HUES6 (cell line): ENCODE data around the gene RNF146.
"Not testable (repeated sequence)": the region's sequence is repeated elsewhere in the genome, so short reads cannot be mapped to it uniquely, and the experiment has no call there.

Source experiments
- H3K27ac ChIP-seq: 2 replicates; pipeline ENCODE4 v1.7.0; 2013; ENCODE audit warnings: low read depth, mild to moderate bottlenecking, low read length, inconsistent platforms
- H3K27me3 ChIP-seq: 2 replicates; pipeline ENCODE4 v1.6.1; 2013; ENCODE audit warnings: low read length; ENCODE audit not compliant: control insufficient read depth, insufficient read depth
- H3K36me3 ChIP-seq: 2 replicates; pipeline ENCODE4 v1.6.1; 2013; ENCODE audit warnings: low read length; ENCODE audit not compliant: control insufficient read depth, insufficient read depth
- H3K4me1 ChIP-seq: 2 replicates; pipeline ENCODE4 v1.6.1; 2013; ENCODE audit warnings: low read length; ENCODE audit not compliant: control insufficient read depth, insufficient read depth
- H3K4me3 ChIP-seq: 2 replicates; pipeline ENCODE4 v1.5.1; 2013; ENCODE audit warnings: low read depth, low read length
- H3K9ac ChIP-seq: one replicate; pipeline ENCODE4 v1.6.1; 2013; ENCODE audit warnings: mild to moderate bottlenecking, low read length
- H3K9me3 ChIP-seq: 2 replicates; pipeline ENCODE4 v1.6.1; 2013; ENCODE audit warnings: low read depth, low read length; ENCODE audit not compliant: control insufficient read depth, insufficient read depth

Gene RNF146, protein sequence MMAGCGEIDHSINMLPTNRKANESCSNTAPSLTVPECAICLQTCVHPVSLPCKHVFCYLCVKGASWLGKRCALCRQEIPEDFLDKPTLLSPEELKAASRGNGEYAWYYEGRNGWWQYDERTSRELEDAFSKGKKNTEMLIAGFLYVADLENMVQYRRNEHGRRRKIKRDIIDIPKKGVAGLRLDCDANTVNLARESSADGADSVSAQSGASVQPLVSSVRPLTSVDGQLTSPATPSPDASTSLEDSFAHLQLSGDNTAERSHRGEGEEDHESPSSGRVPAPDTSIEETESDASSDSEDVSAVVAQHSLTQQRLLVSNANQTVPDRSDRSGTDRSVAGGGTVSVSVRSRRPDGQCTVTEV

DNA sequence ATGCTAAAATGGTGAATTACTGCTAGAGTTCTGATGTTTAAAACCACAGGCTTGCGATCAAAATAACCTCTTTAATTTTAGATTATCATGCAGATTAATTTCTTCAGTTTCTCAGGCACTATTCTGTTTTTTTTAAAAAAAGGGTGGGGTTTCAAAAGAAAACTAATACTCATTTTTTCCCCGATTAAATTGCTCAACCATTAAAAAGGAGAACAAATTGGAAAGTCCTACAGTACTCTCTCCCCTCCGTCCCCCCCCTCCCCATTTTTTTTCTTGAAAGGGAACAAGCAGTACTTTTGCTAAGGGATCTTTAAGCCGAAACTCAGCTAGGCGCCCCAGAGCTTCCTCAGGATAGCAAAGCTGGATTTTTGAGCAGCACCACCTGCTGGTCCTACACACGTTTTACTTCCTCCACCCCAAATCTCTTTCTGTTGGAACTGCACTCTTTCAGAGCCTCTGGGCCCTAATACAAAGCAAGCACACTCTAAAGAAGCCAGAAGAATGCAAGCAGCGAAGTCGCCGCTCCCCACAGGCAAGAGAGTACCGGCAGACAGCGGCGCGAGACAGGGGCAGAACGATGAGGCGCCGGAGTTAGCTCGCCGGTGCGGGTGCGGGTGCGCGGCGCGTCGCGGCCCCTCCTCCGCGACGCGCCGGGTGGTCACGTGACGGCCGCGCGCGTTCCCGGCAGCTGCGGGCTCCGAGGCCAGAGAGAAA lies at the start of gene RNF146:
RNF146 (plus strand) TSS at position 687 of the 714 bp plus-strand sequence. CDS start 13,475 bp downstream, outside the sequence.
- H3K9me3 ChIP-seq = no peaks in the 10 kb centered on the region
- H3K4me3 ChIP-seq = peak within 1 kb of the TSS; percentile 82
- no peaks in the 10 kb centered on the region for H3K27me3 ChIP-seq
- peak within 1 kb of the TSS; percentile 93 for H3K9ac ChIP-seq
- H3K4me1 ChIP-seq = peaks cover 13% of the 10 kb centered on the region; the same call in 1 of the 2 replicates
- H3K27ac ChIP-seq = peak within 1 kb of the TSS; percentile 91
- H3K36me3 ChIP-seq = no peaks in the 10 kb centered on the region

DNA sequence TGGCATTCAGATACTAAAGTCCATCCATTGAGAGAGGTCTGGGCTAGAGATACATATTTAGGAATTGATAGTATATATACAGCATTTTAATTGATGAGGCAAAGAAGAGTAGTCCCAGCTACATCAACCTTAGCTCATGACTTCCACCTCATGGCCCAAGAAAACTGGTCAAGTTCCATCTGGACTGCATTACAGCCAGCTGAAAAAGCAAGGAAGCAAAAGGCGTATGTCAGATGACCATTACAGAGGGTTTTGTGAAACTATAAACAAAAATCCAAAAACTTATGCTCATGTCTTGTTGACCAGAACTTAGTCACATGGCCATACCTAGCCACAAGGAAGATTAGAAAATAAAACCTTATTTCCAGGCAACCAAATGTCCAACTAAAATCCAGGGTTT lies 46.8 kb upstream of the RNF146 start:
- H3K27me3 ChIP-seq = no peaks in the 10 kb centered on the region
- H3K4me3 ChIP-seq = no peak overlapping the region
- no peak overlapping the region for H3K9ac ChIP-seq
- H3K27ac ChIP-seq = no peak overlapping the region
- H3K9me3 ChIP-seq = no peaks in the 10 kb centered on the region
- no peaks in the 10 kb centered on the region for H3K36me3 ChIP-seq
- H3K4me1 ChIP-seq = no peaks in the 10 kb centered on the region

DNA sequence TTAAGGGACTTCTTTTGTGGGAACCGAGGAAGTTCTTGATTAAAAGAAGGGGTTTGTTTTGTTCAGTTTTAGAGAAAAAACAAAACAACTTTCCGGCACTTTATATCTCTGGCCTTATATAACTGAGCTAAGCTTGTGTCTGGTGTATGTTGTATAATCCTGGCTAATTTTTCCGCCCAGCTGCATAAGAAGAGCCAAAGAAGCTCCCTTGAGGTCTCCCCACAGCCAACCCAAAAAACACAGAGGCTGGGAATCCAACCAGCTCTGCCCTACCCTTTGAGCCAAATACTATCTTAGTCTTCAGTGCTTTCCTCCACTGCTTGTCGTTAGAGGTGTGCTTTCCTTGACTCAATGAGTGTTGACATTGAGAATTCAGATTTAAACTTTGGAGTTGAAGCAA lies 45.5 kb upstream of the RNF146 start:
- H3K4me1 ChIP-seq = no peaks in the 10 kb centered on the region
- H3K4me3 ChIP-seq = no peak overlapping the region
- no peaks in the 10 kb centered on the region for H3K27me3 ChIP-seq
- no peaks in the 10 kb centered on the region for H3K36me3 ChIP-seq
- no peak overlapping the region for H3K27ac ChIP-seq
- H3K9me3 ChIP-seq = no peaks in the 10 kb centered on the region
- H3K9ac ChIP-seq = no peak overlapping the region

DNA sequence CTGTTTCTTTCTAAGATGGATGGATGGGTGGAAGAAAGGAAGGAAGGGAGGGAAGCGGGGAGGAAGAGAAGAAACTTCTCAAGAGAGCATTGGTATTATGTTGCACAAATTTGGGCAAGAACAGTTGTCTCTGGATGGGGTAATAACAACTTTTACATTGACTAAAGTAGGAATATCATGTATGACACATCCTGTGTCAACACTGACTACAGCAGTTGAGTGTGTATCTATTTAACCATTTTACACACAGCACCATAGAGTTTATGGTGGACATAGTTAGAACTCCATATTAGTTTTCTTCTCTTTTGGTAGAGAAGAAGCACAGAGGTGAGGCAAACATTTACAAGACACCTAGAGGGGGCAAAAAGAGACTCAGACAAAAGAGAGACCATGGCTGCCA lies 44.2 kb upstream of the RNF146 start:
- H3K9ac ChIP-seq = no peak overlapping the region

DNA sequence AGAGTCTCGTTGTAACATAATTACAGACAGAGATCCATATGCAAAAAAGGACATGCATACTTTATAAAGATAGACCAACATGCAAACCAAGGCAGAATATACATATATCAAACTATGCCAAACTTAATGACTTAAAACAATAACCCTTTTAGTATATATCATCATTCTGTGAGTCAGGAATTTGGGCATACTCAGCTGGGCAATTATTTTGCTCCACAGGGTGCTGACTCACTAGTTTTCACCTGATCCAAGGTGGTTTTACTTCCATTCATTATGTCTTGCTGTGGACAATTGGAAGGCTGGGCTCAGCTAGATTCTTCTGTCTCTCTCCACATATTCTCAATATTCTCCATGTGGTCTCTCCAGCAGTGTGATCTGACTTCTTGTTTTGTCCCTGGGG lies 41.2 kb upstream of the RNF146 start:
- Histone ChIP-seq H3K27ac (no peak overlapping the region), H3K4me3 (no peak overlapping the region), H3K9ac (no peak overlapping the region), H3K27me3 (no peaks in the 10 kb centered on the region), H3K4me1 (no peaks in the 10 kb centered on the region), H3K9me3 (no peaks in the 10 kb centered on the region), H3K36me3 (no peaks in the 10 kb centered on the region)

More for the DNA sequence above, 44.2 kb upstream of the RNF146 start:
- H3K36me3 ChIP-seq = no peaks in the 10 kb centered on the region
- H3K9me3 ChIP-seq = no peaks in the 10 kb centered on the region
- H3K27ac ChIP-seq = no peak overlapping the region
- no peak overlapping the region for H3K4me3 ChIP-seq
- H3K4me1 ChIP-seq = no peaks in the 10 kb centered on the region
- no peaks in the 10 kb centered on the region for H3K27me3 ChIP-seq

DNA sequence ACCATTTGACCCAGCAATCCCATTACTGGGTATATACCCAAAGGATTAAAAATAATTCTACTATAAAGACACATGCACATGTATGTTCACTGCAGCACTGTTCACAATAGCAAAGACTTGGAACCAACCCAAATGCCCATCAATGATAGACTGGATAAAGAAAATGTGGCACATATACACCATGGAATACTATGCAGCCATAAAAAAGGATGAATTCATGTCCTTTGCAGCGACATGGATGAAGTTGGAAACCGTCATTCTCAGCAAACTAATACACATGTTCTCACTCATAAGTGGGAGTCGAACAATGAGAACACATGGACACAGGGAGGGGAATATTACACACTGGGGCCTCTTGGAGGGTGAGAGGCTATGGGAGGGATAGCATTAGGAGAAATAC lies 32.8 kb upstream of the RNF146 start:
- H3K27me3 ChIP-seq, H3K9me3 ChIP-seq, H3K4me1 ChIP-seq, H3K9ac ChIP-seq, H3K27ac ChIP-seq, H3K36me3 ChIP-seq, H3K4me3 ChIP-seq: not testable (repeated sequence)

DNA sequence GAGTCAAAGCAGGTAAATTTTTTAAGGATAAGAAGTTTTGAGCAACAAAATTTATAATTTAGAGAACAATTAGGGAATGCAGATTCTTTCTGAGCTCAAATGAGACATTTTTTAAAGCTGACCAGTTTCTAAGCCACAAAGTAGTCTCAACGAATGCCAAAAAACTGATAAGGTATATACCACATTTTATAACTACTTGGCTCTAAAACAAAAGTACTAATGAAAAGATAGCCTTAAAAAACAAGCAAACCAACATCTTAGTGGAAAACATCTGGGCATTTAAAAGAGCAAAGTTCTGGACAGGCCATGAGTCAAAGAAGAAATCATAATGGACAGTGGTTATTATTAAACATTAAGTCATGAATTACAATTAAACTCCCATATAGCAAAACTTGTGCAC lies 23.2 kb upstream of the RNF146 start:
- Histone ChIP-seq H3K9ac (no peak overlapping the region), H3K27ac (no peak overlapping the region), H3K27me3 (no peaks in the 10 kb centered on the region), H3K4me1 (no peaks in the 10 kb centered on the region), H3K4me3 (no peak overlapping the region), H3K9me3 (no peaks in the 10 kb centered on the region), H3K36me3 (no peaks in the 10 kb centered on the region)

DNA sequence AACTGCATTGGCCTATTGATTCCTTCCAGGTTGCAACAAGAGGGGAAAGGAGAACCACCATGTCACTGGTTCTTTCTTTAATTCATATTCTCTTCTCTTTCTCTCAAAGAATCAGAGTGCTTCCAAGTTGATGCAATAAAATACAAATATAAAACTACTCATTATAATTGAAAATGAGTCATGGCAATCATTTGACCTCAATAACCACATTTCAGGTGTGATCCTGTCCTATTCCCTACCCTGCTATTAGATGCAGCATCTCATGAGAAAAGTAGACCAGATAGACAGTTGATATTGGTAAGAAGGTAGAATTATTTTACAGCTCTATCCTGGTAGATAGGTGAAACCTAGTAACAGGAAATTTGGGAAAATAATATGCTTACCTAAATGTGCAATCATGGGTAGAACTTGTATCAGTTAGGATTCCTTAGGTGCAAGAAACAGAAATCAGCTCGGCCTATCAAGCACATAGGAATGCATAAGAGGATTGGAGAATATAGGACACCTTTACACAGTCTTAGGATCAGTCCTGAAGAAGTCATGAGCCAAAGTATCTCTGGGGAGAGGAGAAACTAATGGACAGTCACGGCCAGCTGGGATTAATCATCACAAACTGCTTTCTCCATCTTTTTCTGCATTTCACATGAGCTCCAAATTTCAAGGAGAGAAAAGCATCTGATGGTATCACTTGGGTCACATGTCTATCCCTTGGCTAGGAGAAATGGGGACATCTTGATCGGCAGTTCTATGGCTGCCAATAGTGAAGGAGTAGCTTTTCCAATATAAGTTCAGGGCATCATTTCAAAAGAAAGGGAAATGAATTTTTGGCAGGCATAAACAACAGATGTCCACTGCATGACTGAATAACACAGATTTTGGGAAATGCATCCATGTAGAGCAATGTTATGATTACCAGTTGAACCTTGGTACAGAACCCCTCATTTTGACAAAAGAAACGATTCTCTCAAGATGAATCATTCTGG lies 19.3 kb upstream of the RNF146 start:
- Histone ChIP-seq H3K4me1 (no peaks in the 10 kb centered on the region), H3K4me3 (no peak overlapping the region), H3K36me3 (no peaks in the 10 kb centered on the region), H3K9me3 (no peaks in the 10 kb centered on the region), H3K27me3 (no peaks in the 10 kb centered on the region), H3K27ac (no peak overlapping the region), H3K9ac (no peak overlapping the region)

DNA sequence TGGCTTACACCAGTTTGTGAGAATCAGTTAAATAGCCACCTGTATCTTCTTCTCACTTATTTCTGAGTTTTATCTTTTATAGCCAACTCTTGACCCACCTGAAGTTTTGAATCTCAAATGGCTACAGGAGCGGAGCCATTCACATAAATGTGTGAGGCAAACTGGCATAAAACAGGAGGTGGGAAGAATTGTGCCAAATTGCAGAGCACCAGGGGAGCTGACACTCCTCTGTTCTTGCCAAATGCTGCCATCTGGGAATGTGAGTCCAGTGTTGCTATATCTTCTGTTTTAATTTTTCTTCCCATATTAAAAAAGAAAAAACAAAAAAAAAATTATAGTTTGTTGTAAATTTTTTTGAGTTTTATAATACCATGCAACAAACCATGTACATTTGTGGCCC lies 17.0 kb upstream of the RNF146 start:
- H3K36me3 ChIP-seq = no peaks in the 10 kb centered on the region
- H3K4me1 ChIP-seq = no peaks in the 10 kb centered on the region
- H3K27me3 ChIP-seq = no peaks in the 10 kb centered on the region
- no peak overlapping the region for H3K4me3 ChIP-seq
- no peak overlapping the region for H3K9ac ChIP-seq
- no peaks in the 10 kb centered on the region for H3K9me3 ChIP-seq
- H3K27ac ChIP-seq = no peak overlapping the region

DNA sequence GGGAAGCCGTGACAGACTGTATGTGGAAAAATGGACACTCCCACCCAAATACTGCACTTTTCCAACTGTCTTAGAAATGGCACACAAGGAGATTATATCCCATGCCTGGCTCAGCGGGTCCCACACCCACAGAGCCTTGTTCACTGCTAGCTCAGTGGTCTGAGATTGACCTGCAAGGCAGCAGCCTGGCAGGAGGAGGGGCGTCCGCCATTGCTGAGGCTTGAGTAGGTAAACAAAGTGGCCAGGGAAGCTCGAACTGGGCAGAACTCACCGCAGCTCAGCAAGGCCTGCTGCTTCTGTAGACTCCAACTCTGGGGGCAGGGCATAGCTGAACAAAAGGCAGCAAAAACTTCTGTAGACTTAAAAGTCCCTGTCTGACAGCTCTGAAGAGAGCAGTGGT lies 11.4 kb upstream of the RNF146 start:
- Histone ChIP-seq H3K9ac (no peak overlapping the region), H3K9me3 (no peaks in the 10 kb centered on the region), H3K4me3 (no peak overlapping the region), H3K27ac (no peak overlapping the region), H3K27me3 (no peaks in the 10 kb centered on the region), H3K36me3 (no peaks in the 10 kb centered on the region), H3K4me1 (no peaks in the 10 kb centered on the region)
